ENCODE data around the gene GPC6. TPM values are rescaled to one million over a fixed set of nuclear protein-coding genes. Genes with fewer than 3 reads are reported as not detected.

Gene GPC6
- total RNA-seq, 1 donor from 2014 or later: 38.9 TPM

- DNase-seq (ENCODE audit: low read depth): no peak
Measured at GRCh38 chr13:94408314-94409036, 1181.9 kb downstream of the GPC6 start.

GRCh38 chr13:94411747-94412146 lies 1185.1 kb downstream of the GPC6 start:
- DNase-seq (ENCODE audit: low read depth): no peak

GRCh38 chr13:94412870-94413597 lies 1186.4 kb downstream of the GPC6 start:
- no peak for DNase-seq (ENCODE audit: low read depth)

GRCh38 chr13:94413598-94413944 lies 1187.0 kb downstream of the GPC6 start:
- no peak for DNase-seq (ENCODE audit: low read depth)

GRCh38 chr13:94414141-94414540 lies 1187.5 kb downstream of the GPC6 start:
- no peak for DNase-seq (ENCODE audit: low read depth)

GRCh38 chr13:94414708-94415107 lies 1188.1 kb downstream of the GPC6 start:
- no peak for DNase-seq (ENCODE audit: low read depth)

- no peak for DNase-seq (ENCODE audit: low read depth)
Measured at GRCh38 chr13:94415500-94416237, 1189.1 kb downstream of the GPC6 start.

- DNase-seq (ENCODE audit: low read depth): peak; percentile 65
Measured at GRCh38 chr13:94416454-94417080, 1190.0 kb downstream of the GPC6 start.

- DNase-seq (ENCODE audit: low read depth): no peak
Measured at GRCh38 chr13:94417294-94417693, 1190.7 kb downstream of the GPC6 start.

GRCh38 chr13:94419304-94419924 lies 1192.8 kb downstream of the GPC6 start:
- DNase-seq (ENCODE audit: low read depth): peak; percentile 59

- DNase-seq (ENCODE audit: low read depth): no peak
Measured at GRCh38 chr13:94419925-94420305, 1193.3 kb downstream of the GPC6 start.

- peak; percentile 93 for DNase-seq (ENCODE audit: low read depth)
Measured at GRCh38 chr13:94427313-94427953, 1200.8 kb downstream of the GPC6 start.

GRCh38 chr13:94431574-94431973 lies 1205.0 kb downstream of the GPC6 start:
- DNase-seq (ENCODE audit: low read depth): no peak

- no peak for DNase-seq (ENCODE audit: low read depth)
Measured at GRCh38 chr13:94431987-94432386, 1205.4 kb downstream of the GPC6 start.

GRCh38 chr13:94433055-94433961 lies 1206.7 kb downstream of the GPC6 start:
- peak; percentile 19 for DNase-seq (ENCODE audit: low read depth)

GRCh38 chr13:94435604-94436226 lies 1209.1 kb downstream of the GPC6 start:
- peak; percentile 80 for DNase-seq (ENCODE audit: low read depth)

GRCh38 chr13:94444826-94445225 lies 1218.2 kb downstream of the GPC6 start:
- no peak for DNase-seq (ENCODE audit: low read depth)

- DNase-seq (ENCODE audit: low read depth): no peak
Measured at GRCh38 chr13:94454334-94454733, 1227.7 kb downstream of the GPC6 start.

GRCh38 chr13:94454906-94455305 lies 1228.3 kb downstream of the GPC6 start:
- DNase-seq (ENCODE audit: low read depth): no peak

- no peak for DNase-seq (ENCODE audit: low read depth)
Measured at GRCh38 chr13:94455414-94455813, 1228.8 kb downstream of the GPC6 start.

Data from renal cortical epithelial cell (primary cell).